DND-41 (cell line): ENCODE results near the gene CCDC183.

Experiments used
- CTCF ChIP-seq: IDR thresholded peaks from 2 replicates; pipeline ENCODE4 v1.5.1; 2012; ENCODE audit warnings: borderline replicate concordance, low read length, moderate library complexity, mild to moderate bottlenecking; ENCODE audit not compliant: poor library complexity, severe bottlenecking; ENCODE audit errors: extremely low read depth
- EZH2 ChIP-seq: IDR thresholded peaks from 3 replicates; pipeline ENCODE4 v1.6.1; 2012; ENCODE audit warnings: borderline replicate concordance, low read depth, mild to moderate bottlenecking, moderate library complexity, low read length, inconsistent platforms; ENCODE audit not compliant: severe bottlenecking

- TF ChIP-seq CTCF (no peak), EZH2 (no peak)
These were observed 6.6 kb upstream of the CCDC183 start for GRCh38 chr9:136789523-136789937.
